Stimulated activated CD4-positive, alpha-beta T cell treated with anti-CD3 and anti-CD28 coated beads, Interleukin-4, amount 100 ng/mL, for 24 hours (primary cell): Measurements from ENCODE around the gene GTF2H2C.
"Not testable (repeated sequence)": the region's sequence is repeated elsewhere in the genome, so short reads cannot be mapped to it uniquely, and the experiment has no call there.

Source experiments
- DNase-seq: peaks from one replicate; pipeline ENCODE4 v3.0.0-alpha.2; 2020

Gene GTF2H2C

GRCh38 chr5:69568072-69568471 lies 8.1 kb downstream of the GTF2H2C start:
- not testable (repeated sequence) for DNase-seq

GRCh38 chr5:69583356-69583755 lies 23.4 kb downstream of the GTF2H2C start:
- not testable (repeated sequence) for DNase-seq

GRCh38 chr5:69596114-69596840 lies 36.3 kb downstream of the GTF2H2C start:
- not testable (repeated sequence) for DNase-seq

- not testable (repeated sequence) for DNase-seq
Observed at GRCh38 chr5:69601947-69602346, 42.0 kb downstream of the GTF2H2C start.

- DNase-seq, result not testable (repeated sequence)
Observed at GRCh38 chr5:69606839-69607238, 46.8 kb downstream of the GTF2H2C start.

- DNase-seq, result not testable (repeated sequence)
Observed at GRCh38 chr5:69607750-69608149, 47.8 kb downstream of the GTF2H2C start.

GRCh38 chr5:69608861-69609496 lies 49.0 kb downstream of the GTF2H2C start:
- DNase-seq, result not testable (repeated sequence)

GRCh38 chr5:69614843-69615242 lies 54.9 kb downstream of the GTF2H2C start:
- not testable (repeated sequence) for DNase-seq

- not testable (repeated sequence) for DNase-seq
Observed at GRCh38 chr5:69631879-69632278, 71.9 kb downstream of the GTF2H2C start.
